Fibroblast of the aortic adventitia (primary cell): ENCODE data around the gene NPR3. TPM values are rescaled to one million over a fixed set of nuclear protein-coding genes. Genes with fewer than 3 reads are reported as not detected.

Source experiments
- DNase-seq: peaks from one replicate; pipeline ENCODE4 v3.0.0-alpha.2; 2010; ENCODE audit warnings: low read depth
- H3K4me3 ChIP-seq: 2 replicates; pipeline ENCODE4 v1.5.1; 2011; ENCODE audit warnings: low read depth, mild to moderate bottlenecking, control low read depth, low read length, moderate library complexity
- CTCF ChIP-seq: IDR thresholded peaks from 2 replicates; pipeline ENCODE4 v1.5.1; 2011; ENCODE audit warnings: mild to moderate bottlenecking, low read length, control low read depth, inconsistent platforms; ENCODE audit not compliant: insufficient read depth
- total RNA-seq: library from RNA; depleted of rRNA; stranded (reverse); fragments of >200 nt; gene quantifications from 2 replicates; pipeline ENCODE4 v1.2.3, GENCODE V29; 2012; ENCODE audit warnings: low replicate concordance

Gene NPR3
- total RNA-seq, 1 donor, result 23.7 TPM

DNA sequence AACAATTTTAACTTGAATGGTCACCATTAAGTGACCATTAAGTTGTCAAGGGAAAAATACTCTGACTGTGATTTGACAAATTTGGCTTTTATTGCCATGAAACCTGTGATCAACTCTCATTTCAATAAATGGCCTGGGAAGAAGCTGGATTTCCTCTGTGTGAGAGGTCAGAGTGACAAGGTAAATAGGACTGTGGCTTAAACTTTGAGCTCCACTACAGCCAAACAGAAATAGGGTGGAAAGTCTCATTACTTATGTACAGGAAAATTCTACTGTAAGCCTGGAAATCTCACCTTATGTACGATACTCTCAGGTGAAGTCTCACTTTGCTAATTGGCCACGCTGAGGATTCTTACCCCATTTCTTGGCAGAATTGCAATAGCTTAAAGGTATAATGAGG lies 67.3 kb downstream of the NPR3 start:
- H3K4me3 ChIP-seq, result no peak overlapping the region
- no peak for DNase-seq
- TF ChIP-seq CTCF, result no peak

GRCh38 chr5:32779754-32780415 lies 68.8 kb downstream of the NPR3 start:
- H3K4me3 ChIP-seq, result no peak overlapping the region
- no peak for TF ChIP-seq CTCF
- peak; percentile 32 for DNase-seq

GRCh38 chr5:32780508-32780919 lies 69.4 kb downstream of the NPR3 start:
- H3K4me3 ChIP-seq, result no peak overlapping the region
- peak; percentile 66 for DNase-seq
- no peak for TF ChIP-seq CTCF

DNA sequence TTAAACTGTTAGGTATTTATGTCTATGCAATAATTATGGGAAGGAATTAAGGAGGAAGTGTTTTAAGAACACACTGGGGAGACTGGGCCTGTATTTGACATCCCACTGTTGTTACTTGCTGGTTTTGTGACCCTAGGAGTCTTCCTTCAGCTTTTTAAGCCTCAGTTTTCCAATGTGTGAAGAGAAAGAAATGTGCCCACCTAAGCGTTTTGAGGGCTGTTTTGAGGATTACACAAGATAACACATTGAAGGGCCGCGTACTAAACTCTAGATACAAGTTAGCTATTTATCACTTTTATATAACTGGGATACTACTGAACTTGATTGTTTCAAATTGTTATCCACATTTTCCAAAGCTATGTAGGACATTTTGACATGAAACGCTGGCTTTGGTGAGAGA lies 72.5 kb downstream of the NPR3 start:
- no peak for DNase-seq
- no peak for TF ChIP-seq CTCF
- H3K4me3 ChIP-seq, result no peak overlapping the region

DNA sequence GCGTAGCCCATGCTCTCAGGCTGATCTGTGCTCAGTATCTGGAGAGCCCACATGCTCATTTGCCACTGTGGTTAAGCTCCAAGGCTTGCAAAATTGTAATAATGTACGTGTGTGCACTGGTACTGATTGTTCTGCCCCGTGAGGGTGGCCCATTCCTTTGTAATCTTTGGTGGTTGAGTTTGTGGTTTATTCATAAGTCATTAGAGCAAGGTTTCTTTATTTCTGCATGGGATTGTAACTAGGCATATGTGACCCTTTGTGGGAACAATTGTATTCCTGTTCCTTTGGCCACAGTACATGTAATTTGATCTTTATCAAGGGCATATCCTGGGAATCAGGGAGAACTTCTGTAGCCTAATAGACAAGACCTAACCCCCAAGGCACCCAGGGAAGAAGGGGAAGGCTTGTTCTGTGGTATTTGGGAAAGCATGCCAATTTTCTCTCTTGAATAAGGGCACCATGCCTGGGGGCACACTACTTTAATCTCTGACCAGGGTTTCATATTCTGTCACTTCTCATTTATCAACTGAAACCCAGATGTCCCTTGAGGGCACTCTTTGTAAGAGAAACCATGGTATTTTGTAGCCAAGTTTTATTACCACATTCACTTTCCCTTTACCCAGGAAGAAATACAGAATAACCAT lies 74.6 kb downstream of the NPR3 start:
- peak; percentile 69 for DNase-seq
- no peak overlapping the region for H3K4me3 ChIP-seq
- TF ChIP-seq CTCF, result no peak

- TF ChIP-seq CTCF, result no peak
- DNase-seq, result no peak
- H3K4me3 ChIP-seq, result no peak overlapping the region
These were observed 75.2 kb downstream of the NPR3 start for GRCh38 chr5:32786311-32786710.
